ENCODE results near the gene SFRP4. TPM values are rescaled to one million over a fixed set of nuclear protein-coding genes. Genes with fewer than 3 reads are reported as not detected.
"Not testable (repeated sequence)": the region's sequence is repeated elsewhere in the genome, so short reads cannot be mapped to it uniquely, and the experiment has no call there.

SFRP4 gene
- total RNA-seq, 1 experiment from 2014 or later = not detected

- CTCF ChIA-PET = no interaction called here
Measured at GRCh38 chr7:37957221-37957970, 40.8 kb upstream of the SFRP4 start.

GRCh38 chr7:37956791-37957190 is 40.2 kb upstream of the SFRP4 start:
- intact Hi-C loops (cut with micrococcal nuclease; ENCODE audit: unreplicated experiment) = no loop called here
- Mint-ChIP-seq H3K27ac (ENCODE audit: unreplicated experiment) (no peak overlapping the region), H3K4me1 (ENCODE audit: low read depth, unreplicated experiment) (no peaks in the 10 kb centered on the region), H3K4me3 (ENCODE audit: low read depth, unreplicated experiment) (no peak overlapping the region), H3K27me3 (ENCODE audit: unreplicated experiment) (no peaks in the 10 kb centered on the region), H3K9me3 (ENCODE audit: low read depth, unreplicated experiment) (no peaks in the 10 kb centered on the region), H3K36me3 (ENCODE audit: insufficient read depth, unreplicated experiment) (no peaks in the 10 kb centered on the region)
- CTCF ChIA-PET = no interaction called here
- no peak for TF ChIP-seq CTCF (IDR thresholded peaks at IDR 0.05; ENCODE audit: unreplicated experiment)
- BruUV-seq (replicated peaks) = no TSS peak
- no peak for DNase-seq

More at GRCh38 chr7:37957221-37957970, 40.8 kb upstream of the SFRP4 start:
- Mint-ChIP-seq H3K27ac (ENCODE audit: unreplicated experiment) (no peak overlapping the region), H3K27me3 (ENCODE audit: unreplicated experiment) (no peaks in the 10 kb centered on the region), H3K4me1 (ENCODE audit: low read depth, unreplicated experiment) (no peaks in the 10 kb centered on the region), H3K4me3 (ENCODE audit: low read depth, unreplicated experiment) (no peak overlapping the region), H3K36me3 (ENCODE audit: insufficient read depth, unreplicated experiment) (no peaks in the 10 kb centered on the region), H3K9me3 (ENCODE audit: low read depth, unreplicated experiment) (no peaks in the 10 kb centered on the region)
- BruUV-seq (replicated peaks) = no TSS peak
- intact Hi-C loops (cut with micrococcal nuclease; ENCODE audit: unreplicated experiment) = no loop called here
- DNase-seq = no peak
- no peak for TF ChIP-seq CTCF (IDR thresholded peaks at IDR 0.05; ENCODE audit: unreplicated experiment)

- DNase-seq; H3K4me1 Mint-ChIP-seq (ENCODE audit: low read depth, unreplicated experiment); H3K36me3 Mint-ChIP-seq (ENCODE audit: insufficient read depth, unreplicated experiment); H3K27ac Mint-ChIP-seq (ENCODE audit: unreplicated experiment); H3K4me3 Mint-ChIP-seq (ENCODE audit: low read depth, unreplicated experiment); H3K9me3 Mint-ChIP-seq (ENCODE audit: low read depth, unreplicated experiment); CTCF ChIA-PET; intact Hi-C loops (cut with micrococcal nuclease; ENCODE audit: unreplicated experiment); H3K27me3 Mint-ChIP-seq (ENCODE audit: unreplicated experiment); BruUV-seq (replicated peaks): not testable (repeated sequence)
Measured at GRCh38 chr7:37954217-37954616, 37.6 kb upstream of the SFRP4 start.

- BruUV-seq (replicated peaks) = no TSS peak
- CTCF ChIA-PET = no interaction called here
- TF ChIP-seq CTCF (IDR thresholded peaks at IDR 0.05; ENCODE audit: unreplicated experiment) = no peak
- DNase-seq = no peak
- H3K27ac Mint-ChIP-seq (ENCODE audit: unreplicated experiment) = no peak overlapping the region
- no peak overlapping the region for H3K4me3 Mint-ChIP-seq (ENCODE audit: low read depth, unreplicated experiment)
- H3K27me3 Mint-ChIP-seq (ENCODE audit: unreplicated experiment) = no peaks in the 10 kb centered on the region
- intact Hi-C loops (cut with micrococcal nuclease; ENCODE audit: unreplicated experiment) = no loop called here
- H3K4me1 Mint-ChIP-seq (ENCODE audit: low read depth, unreplicated experiment) = no peaks in the 10 kb centered on the region
- H3K9me3 Mint-ChIP-seq (ENCODE audit: low read depth, unreplicated experiment) = no peaks in the 10 kb centered on the region
- H3K36me3 Mint-ChIP-seq (ENCODE audit: insufficient read depth, unreplicated experiment) = no peaks in the 10 kb centered on the region
Measured at GRCh38 chr7:37952240-37952639, 35.6 kb upstream of the SFRP4 start.

- Mint-ChIP-seq H3K9me3 (ENCODE audit: low read depth, unreplicated experiment) (no peaks in the 10 kb centered on the region), H3K27ac (ENCODE audit: unreplicated experiment) (no peak overlapping the region), H3K36me3 (ENCODE audit: insufficient read depth, unreplicated experiment) (no peaks in the 10 kb centered on the region), H3K27me3 (ENCODE audit: unreplicated experiment) (no peaks in the 10 kb centered on the region), H3K4me3 (ENCODE audit: low read depth, unreplicated experiment) (no peak overlapping the region), H3K4me1 (ENCODE audit: low read depth, unreplicated experiment) (peaks cover 21% of the 10 kb centered on the region)
- DNase-seq = no peak
- TF ChIP-seq CTCF (IDR thresholded peaks at IDR 0.05; ENCODE audit: unreplicated experiment) = no peak
- intact Hi-C loops (cut with micrococcal nuclease; ENCODE audit: unreplicated experiment) = no loop called here
- no TSS peak for BruUV-seq (replicated peaks)
- CTCF ChIA-PET = no interaction called here
Measured at GRCh38 chr7:37947941-37948210, 31.3 kb upstream of the SFRP4 start.

All from Calu3 (cell line).